Stimulated activated CD4-positive, alpha-beta T cell treated with anti-CD3 and anti-CD28 coated beads, TNF-alpha, amount 100 ng/mL, for 4 hours (primary cell): ENCODE measurements around the gene BTBD6.

Experiments used
- DNase-seq, 3 experiments: peaks; one replicate each; pipeline ENCODE4 v3.0.0-alpha.2; 2020; ENCODE audit warnings: low read depth in 3 of 3

Gene BTBD6

DNA sequence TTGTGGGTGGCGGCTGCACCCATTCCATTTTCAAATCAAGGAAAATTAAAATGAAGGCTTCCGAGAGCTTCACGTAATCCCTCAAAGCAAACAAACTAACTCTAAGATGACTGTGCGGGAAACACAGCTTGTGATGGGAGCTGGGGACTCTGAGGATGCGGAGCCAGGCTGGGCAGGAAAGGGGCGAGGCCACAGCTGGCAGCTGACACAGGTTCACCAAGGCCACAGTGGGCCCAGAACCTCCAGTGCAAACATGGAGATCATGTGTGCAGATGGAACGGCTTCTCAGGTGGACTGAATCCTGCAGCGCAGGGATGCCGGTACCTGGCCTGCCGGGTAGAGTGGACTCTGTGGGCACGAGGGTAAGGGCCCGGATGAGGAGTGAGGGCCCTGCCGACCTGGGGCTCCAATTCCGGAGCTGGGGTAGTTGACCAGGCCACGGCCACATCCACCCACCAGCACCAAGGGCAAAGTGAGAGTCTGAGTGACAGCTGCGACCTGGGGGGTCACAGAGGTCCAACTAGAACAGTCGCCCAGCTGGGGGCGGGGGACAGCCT, 19.2 kb upstream of the BTBD6 start:
- DNase-seq, result no peak

DNA sequence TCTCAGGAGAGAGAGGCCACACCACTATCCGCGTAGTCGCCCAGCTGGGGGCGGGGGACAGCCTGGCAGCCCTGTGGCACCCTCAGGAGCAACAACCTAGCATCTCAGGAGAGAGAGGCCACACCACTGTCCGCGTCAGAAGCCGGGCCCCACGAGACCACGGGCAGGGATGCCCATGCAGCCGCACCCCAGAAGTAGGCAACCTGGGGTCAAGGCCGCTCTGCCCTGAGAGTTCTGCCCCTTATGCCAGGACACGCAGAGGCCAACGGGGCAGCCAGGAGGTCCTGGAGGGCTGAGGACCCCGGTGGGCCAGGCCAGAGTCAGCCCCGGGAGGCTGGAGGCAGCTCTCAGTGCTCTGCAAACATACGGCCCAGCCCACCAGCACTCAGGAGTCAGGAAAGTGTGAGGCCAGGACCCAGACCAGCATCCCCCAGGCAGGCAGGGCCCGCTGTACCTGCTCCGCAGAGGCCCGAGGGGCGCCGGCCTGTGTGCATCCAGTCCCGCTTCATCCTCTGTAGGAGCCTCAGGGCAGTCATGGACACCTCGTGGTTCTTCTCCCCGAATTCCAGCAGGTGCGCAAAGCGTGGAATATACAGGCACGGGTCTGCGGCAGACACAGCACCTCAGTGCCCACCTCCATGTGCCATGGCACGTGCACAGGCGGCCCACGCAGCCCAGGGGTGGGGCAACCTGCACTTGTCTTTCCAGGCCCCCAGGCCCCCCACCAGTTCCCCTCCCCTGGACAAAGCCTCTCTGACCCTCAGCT, 7.3 kb upstream of the BTBD6 start:
- no peak for DNase-seq

DNA sequence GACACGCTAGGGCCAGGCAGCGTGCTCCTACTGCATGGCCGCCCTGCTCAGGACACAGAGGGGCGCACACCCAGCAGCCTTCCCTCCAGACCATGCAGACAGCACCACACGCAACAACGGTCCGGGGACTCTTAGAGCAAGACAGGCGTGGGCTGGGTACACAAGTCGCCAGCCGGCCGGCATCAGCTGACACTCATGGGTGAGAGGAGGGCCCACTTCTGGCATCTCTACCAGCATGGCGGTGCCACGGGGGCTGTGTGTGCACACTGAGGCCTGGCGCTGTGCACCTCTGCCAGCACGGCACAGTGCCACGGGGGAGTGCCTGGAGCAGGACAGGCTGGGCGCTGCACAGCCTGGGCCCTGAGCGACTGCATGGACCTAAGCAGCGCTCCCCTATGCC, 6.7 kb upstream of the BTBD6 start:
- no peak for DNase-seq

DNA sequence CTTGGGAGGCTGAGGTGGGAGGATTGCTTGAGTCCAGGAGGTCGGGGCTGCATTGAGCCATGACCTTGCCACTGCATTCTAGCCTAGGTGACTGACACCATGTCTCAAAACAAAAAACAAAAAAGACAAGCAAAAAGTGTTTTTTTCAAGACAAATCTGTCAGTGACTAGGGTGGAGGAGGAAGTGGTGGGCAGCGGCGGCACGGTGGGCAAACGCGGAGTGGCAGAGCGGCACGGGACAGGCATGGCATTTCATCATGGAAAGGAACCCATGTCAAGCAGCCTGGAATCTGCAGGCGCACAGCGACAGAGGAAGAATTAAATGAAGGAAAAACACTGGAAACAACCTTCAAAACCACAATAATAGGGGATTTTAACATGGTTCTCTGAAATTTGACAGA, 4.0 kb upstream of the BTBD6 start:
- no peak for DNase-seq

DNA sequence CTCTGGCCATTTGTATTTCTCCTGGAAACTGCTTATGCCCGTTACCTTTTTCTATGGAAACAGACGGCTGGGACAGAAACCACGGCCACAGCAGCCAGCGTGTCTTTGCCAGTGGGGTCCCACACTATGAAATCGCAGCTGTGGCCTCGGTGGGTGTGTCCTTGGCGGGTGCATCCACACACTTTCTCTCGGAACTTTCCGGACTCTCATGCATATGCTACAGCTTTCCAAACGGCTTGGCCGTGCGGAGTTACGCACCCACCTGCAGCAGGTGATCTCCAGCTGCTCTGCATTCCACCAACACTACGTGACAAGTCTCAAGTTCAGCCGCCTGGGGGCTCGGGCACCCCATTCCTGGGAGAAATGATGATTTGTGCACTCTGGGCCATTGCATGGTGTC, 1.3 kb upstream of the BTBD6 start:
- DNase-seq, result no peak

DNA sequence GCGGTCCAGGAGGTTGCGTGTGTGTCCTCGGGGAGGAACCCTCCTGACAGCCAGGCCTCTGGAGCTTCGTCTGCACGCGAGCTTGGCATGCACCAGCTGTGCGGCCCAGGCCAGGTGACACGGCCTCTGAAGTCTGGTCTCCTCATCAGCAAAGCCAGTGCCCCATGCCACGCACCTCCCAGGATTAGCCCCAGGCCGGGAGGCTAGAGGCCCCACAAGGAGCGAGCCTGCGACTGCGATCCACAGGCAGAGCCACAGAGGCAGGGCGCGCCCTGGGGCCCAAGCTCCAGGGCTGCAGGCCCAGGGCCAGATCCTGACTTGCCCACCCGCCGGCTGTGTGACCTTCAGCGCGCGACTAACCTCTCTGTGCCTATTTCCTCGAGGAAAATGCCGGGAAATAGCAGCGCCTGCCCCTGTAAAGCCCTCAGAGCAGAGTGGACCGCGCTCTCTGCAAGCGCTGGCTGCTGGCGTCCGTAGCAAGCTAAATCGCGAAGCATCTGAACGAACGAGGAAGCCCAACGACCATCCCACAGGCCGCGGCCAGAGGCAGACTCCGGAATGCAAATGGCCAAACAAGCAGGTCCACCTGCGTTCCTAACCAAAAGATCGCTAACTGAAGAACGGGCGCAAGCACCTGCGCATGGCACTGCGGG, 492 bp upstream of the BTBD6 start:
- DNase-seq, result no peak

DNA sequence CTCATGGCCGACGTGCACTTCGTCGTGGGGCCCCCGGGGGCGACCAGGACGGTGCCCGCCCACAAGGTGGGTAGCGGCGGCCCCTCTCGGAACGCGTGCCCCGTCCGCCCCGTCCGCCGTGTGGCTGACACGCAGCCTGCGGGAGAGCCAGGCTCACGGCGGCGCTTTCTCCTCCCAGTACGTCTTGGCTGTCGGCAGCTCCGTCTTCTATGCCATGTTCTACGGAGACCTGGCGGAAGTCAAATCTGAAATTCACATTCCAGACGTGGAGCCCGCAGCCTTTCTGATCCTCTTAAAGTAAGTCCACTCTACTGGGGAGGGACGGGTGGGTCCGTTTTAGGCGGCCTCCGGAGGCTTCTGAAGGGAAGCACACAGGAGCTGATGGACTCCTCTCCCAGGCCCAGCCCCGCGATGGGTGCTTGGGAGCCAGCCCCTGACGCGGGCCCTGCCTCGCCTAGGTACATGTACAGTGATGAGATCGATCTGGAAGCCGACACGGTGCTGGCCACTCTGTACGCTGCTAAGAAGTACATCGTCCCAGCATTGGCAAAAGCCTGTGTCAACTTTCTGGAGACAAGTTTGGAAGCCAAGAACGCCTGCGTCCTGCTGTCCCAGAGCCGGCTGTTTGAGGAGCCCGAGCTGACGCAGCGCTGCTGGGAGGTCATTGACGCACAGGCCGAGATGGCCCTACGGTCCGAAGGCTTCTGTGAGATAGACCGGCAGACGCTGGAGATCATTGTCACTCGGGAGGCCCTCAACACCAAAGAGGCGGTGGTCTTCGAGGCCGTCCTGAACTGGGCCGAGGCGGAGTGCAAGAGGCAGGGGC, 1.1 kb downstream of the BTBD6 start:
- DNase-seq, result no peak

DNA sequence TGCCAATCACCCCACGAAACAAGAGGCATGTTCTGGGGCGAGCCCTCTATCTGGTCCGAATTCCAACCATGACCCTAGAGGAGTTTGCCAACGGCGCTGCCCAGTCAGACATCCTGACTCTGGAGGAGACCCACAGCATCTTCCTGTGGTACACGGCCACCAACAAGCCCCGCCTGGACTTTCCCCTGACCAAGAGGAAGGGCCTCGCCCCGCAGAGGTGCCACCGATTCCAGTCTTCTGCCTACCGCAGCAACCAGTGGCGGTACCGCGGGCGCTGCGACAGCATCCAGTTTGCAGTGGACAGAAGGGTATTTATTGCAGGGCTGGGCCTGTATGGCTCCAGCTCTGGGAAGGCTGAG, 1.7 kb downstream of the BTBD6 start:
- DNase-seq, result no peak

DNA sequence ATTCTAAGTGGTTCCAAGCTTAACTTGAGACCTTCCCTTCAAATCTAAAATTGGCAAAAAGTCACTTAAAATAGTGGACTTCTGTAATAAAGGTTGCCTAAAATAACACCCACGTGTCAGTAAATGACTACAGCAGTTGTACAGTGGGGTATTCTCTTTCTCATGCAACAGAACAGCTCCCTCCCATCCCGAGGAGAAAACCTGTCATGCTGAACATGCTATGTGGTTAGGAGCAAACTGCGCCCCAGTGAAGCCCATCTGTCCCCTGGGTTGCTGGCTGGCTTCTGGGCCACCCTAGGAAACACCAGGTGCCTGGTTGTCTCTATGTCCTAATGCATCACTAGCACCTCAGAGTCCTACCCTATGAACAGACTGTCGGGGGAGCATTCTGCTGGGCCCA, 2.7 kb downstream of the BTBD6 start:
- DNase-seq, result no peak

DNA sequence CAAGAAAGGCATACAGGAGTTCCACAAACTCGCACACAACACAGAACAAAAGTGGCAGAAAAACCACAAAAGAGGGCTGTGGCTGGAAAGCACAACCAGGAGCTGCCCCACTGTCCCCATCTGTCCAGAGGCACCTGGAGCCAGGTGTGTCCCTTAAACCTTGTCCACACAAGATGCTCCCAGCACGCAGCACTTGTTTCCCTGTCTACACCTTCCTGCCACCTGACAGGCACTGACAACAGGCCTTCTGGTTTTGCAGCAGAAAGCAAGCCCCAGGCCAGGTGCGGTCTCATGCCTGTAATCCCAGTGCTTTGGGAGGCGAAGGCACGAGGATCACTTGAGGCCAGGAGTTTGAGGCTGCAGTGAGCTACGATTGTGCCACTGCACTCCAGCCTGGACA, 3.6 kb downstream of the BTBD6 start:
- DNase-seq, result no peak

DNA sequence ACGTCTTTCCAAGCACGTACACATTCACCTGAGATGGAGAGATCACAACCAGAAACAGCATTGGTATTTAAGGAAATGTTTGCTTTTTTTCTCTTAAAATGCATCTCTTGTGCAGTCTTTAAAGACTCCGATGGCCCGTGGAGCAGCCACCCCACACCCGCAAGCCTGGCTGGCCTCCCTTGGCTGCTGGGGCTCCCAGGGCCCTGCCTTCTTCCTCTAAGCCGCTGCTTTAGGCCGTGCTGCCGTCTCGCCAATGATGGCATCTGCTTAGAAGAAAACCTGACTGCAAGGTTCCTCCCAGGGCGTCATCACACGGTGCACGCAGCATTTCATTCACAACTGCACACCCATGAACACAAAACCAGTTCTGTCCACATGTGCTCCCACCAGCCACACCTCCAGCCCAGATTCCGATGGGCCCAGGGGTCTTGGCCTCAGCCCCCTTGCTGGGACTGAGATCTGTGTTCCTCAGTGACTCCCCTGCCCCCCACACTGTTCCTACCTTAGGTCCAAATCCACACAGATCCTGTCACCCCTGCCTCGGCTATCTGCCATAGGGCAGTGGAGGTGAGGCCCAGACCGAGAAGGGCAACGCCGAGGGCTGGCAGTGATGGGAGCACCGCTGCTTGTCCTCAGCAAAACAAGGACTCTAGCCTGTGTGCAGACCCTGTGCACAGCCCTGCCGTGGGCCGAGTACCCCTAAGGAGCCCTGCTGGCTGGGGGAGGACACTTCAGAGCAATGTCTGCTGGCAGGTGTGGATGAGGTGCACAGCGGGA, 4.4 kb downstream of the BTBD6 start:
- DNase-seq, result no peak

DNA sequence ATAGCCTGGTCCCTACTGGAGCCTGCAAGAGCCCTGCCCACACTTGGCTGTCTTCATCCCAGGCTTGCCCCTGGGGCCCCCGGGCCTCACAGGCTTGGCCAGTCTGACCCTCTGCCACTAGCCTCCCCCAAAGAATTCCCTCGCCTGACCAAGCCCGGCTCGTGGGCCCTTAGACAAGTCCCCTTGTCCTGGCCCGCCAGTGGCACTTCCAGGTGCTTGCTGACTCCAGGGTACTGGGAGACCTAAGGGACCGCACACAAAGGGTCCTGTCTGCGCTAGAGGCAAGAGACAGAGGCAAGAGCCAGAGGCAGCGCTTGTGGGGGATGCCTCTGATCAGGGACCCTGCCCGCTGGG, 5.0 kb downstream of the BTBD6 start:
- no peak for DNase-seq

DNA sequence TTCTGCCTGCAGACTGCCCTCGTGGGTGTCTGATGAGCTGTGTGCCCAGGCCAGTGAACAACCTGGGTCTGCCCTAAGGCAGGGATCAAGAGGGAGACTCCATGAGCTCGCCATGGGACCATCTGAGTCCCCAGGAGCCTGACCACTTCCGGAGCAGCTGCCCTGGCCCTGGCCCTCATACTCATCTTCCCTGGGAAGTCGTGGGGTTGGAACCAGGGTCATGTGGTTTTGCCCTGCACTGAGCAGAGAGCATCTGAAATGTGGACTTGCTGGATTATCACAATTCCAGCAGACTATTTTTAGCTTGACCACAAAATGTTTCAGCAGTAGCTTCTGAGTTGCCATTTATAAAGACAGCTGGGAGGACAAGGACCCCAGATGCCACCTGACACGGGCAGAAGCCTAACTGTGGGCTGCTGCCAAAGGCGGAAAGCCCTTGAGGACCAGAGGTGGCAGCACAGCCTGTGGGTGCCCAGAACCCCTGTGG, 6.7 kb downstream of the BTBD6 start:
- no peak for DNase-seq

DNA sequence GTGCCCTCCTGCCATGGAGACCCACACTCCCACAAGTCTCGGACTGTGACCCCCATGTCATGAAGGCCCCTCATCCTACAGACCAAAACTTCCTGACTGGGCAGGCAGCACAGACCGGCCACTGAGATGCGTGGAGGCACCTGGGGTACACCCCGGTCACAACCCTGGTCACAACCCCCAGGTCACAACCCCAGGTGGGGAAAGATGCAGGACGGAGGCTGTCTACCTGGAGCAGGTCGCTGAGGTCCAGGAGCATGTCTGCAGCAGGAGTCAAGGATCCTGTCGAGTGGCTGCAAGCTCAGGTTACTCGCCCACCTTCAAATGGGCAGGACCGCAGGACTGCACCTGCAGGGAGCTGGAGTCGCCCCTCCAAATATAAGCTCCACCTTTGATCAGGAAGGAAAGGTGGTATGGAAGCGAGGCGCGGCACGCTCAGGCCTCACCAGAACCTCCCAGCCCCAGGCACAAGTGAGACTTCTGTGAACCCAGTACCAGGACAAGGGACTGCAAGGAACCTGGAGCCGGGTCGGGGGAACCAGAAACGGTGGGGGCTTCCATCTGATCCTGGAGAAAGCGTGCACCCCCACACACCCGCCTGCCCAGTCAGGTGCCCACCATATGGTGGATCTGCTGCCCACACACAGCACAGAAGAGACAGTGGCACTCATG, 8.1 kb downstream of the BTBD6 start:
- DNase-seq, result no peak

DNA sequence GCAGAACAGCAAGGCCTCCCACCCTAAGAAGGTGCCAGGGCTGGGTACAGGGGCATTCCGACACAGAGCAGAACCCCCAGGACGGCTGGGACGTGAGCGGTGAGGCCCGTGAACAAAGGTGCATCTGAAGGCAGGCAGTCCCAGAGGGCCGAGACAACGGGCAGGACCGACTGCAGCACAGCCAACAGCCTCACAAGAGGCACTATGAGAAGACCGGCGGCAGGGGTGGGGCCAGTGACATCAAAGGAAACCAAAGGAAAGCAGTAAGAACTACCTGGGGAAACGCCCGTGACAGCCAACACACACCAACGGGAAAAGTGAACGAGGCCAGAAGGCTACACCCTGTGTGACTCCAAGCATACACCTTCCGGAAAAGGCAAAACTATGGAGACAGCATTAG, 9.1 kb downstream of the BTBD6 start:
- DNase-seq, result no peak

DNA sequence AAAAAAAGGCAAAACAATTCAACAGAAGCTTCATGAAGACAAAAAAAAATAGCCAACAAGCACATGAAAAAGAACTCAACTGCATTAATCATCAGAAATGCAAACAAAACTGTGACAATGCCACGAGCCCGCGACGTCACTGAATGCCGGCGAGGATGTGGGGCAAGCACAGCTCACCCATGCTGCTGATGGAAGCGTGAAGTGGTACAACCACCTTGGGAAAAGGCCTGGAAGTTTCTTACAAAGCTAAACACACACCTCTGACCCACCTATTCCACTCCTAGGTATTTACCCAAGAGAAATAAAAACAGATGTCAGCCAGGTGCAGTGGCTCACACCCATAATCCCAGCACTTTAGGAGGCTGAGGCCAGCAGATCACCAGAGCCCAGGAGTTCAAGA, 10.5 kb downstream of the BTBD6 start:
- no peak for DNase-seq

DNA sequence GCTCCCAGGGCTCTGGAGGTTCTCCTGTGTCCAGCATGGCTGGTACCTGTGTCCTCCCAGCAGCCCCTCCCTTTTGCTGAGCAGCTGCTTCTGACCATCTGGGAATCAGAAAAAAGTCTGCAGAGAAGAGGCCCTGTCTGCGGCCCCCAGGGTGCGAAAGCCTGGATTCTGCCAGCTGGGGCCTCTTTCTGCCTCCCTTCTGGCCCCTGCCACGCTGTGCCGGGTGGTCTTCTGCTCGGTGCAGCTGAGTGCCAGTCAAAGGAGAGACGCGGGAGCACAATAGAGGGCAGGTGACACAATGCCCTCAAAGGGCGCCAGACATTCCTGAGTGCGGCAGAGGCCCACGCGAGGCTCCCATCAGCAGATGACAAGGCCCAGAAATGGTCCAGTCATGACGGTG, 12.6 kb downstream of the BTBD6 start:
- no peak for DNase-seq

DNA sequence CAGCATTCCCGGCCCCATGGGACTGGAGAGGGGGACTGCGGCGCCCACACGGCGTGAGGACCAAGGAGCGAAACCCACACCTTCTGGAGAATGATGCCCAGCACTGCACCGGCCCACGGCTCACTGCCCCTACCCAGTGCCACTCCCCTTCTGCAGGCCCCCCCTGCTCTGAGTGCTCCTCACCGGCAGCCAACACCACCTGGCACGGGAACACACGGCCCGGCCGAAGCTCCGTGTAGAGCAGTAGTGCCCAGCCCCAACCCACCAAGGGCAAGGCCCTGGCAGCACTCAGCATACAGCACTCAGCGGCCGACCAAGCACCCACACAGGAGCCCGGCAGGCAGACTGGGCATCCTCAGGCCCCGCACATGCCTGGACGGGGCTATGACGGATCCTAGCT, 13.4 kb downstream of the BTBD6 start:
- no peak for DNase-seq

DNA sequence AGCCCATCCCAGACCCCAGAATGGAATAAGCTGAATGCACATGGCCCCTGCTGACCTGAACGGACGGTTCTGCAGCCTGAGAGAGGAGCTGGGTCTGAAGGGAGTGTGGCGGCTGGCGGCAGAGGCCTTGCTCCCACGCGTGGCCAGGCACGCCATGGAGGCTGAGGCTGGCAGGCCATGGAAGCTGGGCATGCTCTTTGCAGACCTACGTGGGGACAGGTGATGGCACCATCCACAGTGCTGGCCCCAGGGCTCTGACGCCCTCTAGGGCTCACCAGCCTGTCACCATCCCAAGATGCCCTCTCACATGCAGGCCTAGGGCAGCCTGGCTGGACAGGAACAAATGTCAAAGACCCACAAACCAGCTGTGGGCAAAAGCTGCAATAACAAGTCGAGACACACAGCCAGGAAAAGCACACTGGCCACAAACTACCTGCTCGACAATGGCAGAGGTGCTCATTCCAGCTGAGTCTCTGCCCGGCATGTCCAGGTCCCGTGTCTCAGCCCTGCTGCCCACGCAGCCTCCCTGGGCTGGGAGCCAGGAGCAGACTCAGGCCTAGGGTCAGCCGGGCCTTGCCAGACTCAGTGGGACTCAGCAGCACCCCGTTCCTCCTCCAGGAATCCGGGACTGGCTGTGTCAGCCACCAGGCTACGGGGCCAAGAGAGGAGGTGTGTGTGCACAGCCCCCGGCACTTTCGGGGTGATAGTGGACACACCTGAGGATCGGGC, 19.7 kb downstream of the BTBD6 start:
- no peak for DNase-seq

DNA sequence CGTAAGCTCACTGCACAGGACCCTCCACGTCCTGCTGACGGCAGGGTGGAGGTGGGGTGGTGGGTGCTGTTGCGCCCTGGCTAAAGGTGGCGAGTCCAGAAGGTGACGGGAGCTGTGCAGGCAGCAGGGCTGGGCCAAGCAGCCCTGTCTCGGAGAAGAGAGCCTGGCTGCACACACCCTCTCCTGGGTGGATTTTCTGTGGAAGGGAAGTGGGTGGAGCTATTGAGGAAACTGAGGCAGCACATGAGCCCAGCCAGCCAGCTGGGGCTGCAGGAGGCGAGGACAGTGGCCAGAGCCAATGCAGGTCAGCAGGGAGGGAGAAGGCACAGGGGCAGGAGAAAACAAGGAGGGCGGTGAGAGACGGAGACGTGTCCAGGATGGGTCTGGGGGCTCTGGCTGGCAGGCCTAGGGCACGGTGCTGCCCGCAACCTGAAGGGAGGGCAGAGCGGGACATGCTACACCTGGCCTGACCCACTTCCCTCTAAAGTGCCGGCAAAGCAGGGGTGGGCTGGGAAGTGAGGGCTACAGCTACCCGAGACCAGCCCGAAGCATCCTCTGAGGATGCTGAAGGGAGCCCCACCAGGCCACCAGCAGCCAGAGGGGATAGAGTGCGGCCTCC, 20.5 kb downstream of the BTBD6 start:
- no peak for DNase-seq
